PFSK-1 (cell line): ENCODE data around the gene GALNT1.

Source experiments
- FOXP2 ChIP-seq: optimal IDR thresholded peaks from 2 replicates; pipeline ENCODE3; 2011; ENCODE audit warnings: borderline replicate concordance, control low read depth, inconsistent platforms; ENCODE audit not compliant: insufficient read depth; ENCODE audit errors: extremely low read length, extremely low read depth
- POLR2AphosphoS5 ChIP-seq: IDR thresholded peaks from 2 replicates; pipeline ENCODE4 v1.6.1; 2012; ENCODE audit warnings: low read depth, mild to moderate bottlenecking, control low read depth, low read length, moderate library complexity
- SIN3A ChIP-seq: IDR thresholded peaks from 2 replicates; pipeline ENCODE4 v1.6.1; 2012; ENCODE audit warnings: mild to moderate bottlenecking, low read length, moderate library complexity, borderline replicate concordance; ENCODE audit not compliant: insufficient read depth
- TAF1 ChIP-seq: IDR thresholded peaks from 2 replicates; pipeline ENCODE4 v1.6.1; 2012; ENCODE audit warnings: low read length, control low read depth, borderline replicate concordance; ENCODE audit not compliant: insufficient read depth
- TF ChIP-seq, protein P1 (sequence below), 2 experiments: IDR thresholded peaks; 2 replicates each; pipeline versions ENCODE4 v1.6.1 to v1.8.0; 2011 to 2012; ENCODE audit warnings: low read depth in 2 of 2, low read length in 2 of 2, control low read depth in 1 of 2, inconsistent platforms in 1 of 2, mild to moderate bottlenecking in 1 of 2, moderate library complexity in 1 of 2; ENCODE audit not compliant: insufficient read depth in 1 of 2

Gene GALNT1

DNA sequence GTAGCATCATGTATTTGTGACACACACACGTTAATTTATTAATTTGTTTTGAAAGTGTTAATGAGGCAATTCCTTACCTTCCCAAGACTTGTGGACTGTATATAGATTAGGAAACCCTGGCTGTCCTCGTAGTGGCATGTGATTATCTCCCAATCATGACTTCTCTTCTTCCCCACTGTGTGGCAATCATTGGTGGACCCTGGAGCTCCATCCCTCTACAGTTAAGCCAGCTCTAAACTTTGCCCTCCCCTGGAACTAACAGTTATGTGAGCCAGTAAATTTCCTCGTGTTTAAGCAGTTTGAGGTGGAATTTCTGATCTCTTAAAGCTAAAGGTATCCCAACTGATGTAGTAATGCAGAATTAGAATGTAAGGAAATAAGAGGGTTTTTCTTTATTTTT, 22.0 kb downstream of the GALNT1 start:
- TF ChIP-seq TAF1: no peak
- no peak for TF ChIP-seq FOXP2
- TF ChIP-seq SIN3A: no peak
- no peak for TF ChIP-seq POLR2AphosphoS5
- TF ChIP-seq, protein P1, sequence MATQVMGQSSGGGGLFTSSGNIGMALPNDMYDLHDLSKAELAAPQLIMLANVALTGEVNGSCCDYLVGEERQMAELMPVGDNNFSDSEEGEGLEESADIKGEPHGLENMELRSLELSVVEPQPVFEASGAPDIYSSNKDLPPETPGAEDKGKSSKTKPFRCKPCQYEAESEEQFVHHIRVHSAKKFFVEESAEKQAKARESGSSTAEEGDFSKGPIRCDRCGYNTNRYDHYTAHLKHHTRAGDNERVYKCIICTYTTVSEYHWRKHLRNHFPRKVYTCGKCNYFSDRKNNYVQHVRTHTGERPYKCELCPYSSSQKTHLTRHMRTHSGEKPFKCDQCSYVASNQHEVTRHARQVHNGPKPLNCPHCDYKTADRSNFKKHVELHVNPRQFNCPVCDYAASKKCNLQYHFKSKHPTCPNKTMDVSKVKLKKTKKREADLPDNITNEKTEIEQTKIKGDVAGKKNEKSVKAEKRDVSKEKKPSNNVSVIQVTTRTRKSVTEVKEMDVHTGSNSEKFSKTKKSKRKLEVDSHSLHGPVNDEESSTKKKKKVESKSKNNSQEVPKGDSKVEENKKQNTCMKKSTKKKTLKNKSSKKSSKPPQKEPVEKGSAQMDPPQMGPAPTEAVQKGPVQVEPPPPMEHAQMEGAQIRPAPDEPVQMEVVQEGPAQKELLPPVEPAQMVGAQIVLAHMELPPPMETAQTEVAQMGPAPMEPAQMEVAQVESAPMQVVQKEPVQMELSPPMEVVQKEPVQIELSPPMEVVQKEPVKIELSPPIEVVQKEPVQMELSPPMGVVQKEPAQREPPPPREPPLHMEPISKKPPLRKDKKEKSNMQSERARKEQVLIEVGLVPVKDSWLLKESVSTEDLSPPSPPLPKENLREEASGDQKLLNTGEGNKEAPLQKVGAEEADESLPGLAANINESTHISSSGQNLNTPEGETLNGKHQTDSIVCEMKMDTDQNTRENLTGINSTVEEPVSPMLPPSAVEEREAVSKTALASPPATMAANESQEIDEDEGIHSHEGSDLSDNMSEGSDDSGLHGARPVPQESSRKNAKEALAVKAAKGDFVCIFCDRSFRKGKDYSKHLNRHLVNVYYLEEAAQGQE (IDR thresholded peaks at IDR 0.05; ENCODE audit: insufficient read depth in 1 of 2, low read depth in 2 of 2, low read length in 2 of 2): no peak

DNA sequence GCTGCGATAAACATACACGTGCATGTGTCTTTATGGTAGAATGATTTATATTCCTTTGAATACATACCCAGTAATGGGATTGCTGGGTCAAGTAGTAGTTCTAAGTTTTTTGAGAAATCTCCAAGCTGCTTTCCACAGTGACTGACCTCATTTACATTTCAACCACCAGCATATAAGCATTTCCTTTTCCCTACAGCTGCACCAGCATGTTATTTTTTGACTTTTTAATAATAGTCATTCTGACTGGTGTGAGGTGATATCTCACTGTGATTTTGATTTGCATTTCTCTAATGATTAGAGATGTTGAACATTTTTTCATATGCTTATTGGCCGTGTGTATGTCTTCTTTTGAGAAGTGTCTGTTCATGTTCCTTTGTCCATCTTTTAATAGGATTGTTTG, 22.8 kb downstream of the GALNT1 start:
- no peak for TF ChIP-seq TAF1
- no peak for TF ChIP-seq SIN3A
- TF ChIP-seq FOXP2: no peak
- TF ChIP-seq, protein P1 (IDR thresholded peaks at IDR 0.05; ENCODE audit: insufficient read depth in 1 of 2, low read depth in 2 of 2, low read length in 2 of 2): no peak
- no peak for TF ChIP-seq POLR2AphosphoS5

DNA sequence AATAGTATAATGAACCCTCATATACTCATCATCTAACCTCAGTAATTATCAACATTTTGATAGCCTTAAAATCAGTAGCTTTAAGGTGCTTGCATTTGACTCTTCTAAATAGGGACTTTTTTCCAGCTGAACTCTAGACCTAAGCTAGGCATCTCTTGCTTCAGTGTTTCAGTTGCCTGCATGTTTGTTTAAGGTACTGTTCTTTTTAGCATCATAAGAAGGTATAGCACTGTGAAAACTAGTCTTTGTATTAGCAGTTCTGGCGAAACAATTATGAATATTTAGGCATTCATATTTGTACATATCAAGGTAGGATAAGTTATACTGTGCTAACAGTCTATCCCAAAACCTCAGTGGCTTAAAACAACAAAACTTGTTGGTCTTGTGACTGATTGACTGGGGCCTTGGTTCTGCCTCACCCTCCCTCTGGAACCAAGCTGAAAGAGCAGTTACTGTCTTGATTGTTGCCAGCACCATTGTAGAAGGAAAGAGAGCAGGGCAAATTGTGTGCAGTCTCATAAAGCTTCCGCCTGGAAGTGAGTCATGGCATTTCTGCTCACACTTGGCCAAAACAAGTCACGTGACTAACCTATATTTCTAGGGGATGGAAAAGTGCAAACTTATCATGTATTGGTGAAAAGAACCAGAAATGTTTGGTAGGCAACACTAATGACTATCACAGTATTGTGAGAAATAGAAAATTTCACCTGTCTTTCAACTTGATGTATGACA, 24.3 kb downstream of the GALNT1 start:
- no peak for TF ChIP-seq POLR2AphosphoS5
- TF ChIP-seq SIN3A: no peak
- no peak for TF ChIP-seq FOXP2
- TF ChIP-seq, protein P1 (IDR thresholded peaks at IDR 0.05; ENCODE audit: insufficient read depth in 1 of 2, low read depth in 2 of 2, low read length in 2 of 2): no peak
- TF ChIP-seq TAF1: no peak

DNA sequence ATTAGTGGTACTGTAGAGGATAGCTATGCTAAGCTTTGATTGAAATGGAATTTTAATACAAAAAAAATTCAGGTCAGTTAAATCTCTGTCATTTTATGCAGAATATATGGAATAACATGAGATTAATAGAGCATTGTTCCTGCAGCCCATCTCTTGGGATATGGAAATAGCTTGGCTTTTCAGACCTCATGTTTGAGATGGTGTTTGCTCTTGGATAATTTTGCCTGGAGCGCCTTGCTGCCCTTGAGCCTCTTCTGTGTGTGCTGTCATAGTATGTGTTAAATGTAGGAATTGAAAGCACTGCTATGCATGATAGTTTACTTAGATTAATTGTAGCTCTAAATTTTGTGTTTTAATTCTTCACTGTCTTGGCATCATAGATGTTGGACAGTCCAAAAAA, 27.7 kb downstream of the GALNT1 start:
- no peak for TF ChIP-seq SIN3A

DNA sequence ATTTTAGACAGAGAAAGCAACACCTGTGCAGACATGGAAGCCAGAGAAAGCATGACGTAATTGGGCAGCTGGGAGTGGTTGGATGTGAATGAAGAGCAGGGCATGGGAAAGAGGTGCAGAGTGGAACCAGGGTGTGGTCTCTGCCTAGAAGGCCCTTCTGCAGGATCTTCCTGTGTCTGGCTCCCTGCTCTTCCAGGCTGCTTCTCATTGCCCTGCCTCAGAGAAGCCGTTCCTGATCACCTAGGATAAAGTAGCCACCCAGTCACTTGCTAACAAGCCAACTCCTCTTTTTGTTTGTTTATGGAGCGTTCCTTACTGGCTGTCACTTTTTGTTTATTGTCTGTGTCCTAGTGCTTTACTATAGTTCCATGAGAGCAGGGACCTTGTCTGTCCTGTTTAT, 28.5 kb downstream of the GALNT1 start:
- TF ChIP-seq SIN3A (no peak), POLR2AphosphoS5 (no peak), TAF1 (no peak), FOXP2 (no peak)
- TF ChIP-seq, protein P1 (IDR thresholded peaks at IDR 0.05; ENCODE audit: insufficient read depth in 1 of 2, low read depth in 2 of 2, low read length in 2 of 2): no peak
